ENCODE data around the gene DENND4B. TPM values are rescaled to one million over a fixed set of nuclear protein-coding genes. Genes with fewer than 3 reads are reported as not detected.

The DENND4B gene, protein sequence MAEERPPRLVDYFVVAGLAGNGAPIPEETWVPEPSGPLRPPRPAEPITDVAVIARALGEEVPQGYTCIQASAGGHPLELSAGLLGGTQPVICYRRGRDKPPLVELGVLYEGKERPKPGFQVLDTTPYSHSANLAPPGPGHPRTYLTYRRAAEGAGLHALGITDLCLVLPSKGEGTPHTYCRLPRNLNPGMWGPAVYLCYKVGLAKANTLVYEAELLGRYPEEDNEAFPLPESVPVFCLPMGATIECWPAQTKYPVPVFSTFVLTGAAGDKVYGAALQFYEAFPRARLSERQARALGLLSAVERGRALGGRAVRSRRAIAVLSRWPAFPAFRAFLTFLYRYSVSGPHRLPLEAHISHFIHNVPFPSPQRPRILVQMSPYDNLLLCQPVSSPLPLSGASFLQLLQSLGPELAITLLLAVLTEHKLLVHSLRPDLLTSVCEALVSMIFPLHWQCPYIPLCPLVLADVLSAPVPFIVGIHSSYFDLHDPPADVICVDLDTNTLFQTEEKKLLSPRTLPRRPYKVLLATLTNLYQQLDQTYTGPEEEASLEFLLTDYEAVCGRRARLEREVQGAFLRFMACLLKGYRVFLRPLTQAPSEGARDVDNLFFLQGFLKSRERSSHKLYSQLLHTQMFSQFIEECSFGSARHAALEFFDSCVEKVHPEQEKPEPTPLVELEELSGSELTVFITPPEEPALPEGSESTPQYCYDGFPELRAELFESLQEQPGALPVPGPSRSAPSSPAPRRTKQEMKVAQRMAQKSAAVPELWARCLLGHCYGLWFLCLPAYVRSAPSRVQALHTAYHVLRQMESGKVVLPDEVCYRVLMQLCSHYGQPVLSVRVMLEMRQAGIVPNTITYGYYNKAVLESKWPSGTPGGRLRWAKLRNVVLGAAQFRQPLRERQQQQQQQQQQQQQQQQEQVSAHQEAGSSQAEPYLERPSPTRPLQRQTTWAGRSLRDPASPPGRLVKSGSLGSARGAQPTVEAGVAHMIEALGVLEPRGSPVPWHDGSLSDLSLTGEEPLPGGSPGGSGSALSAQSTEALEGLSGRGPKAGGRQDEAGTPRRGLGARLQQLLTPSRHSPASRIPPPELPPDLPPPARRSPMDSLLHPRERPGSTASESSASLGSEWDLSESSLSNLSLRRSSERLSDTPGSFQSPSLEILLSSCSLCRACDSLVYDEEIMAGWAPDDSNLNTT (N-terminal part only)
- total RNA-seq (2014; rRNA removed; shearing (Covaris generic); ENCODE audit: low replicate concordance): 39.6 and 65.2 TPM in 2 replicates

- no peaks in the 10 kb centered on the region for H3K27me3 ChIP-seq (ENCODE audit: low read length)
- H3K27ac ChIP-seq (ENCODE audit: low read length): peak within 1 kb of the TSS; percentile 96
- peaks cover 32% of the 10 kb centered on the region for H3K79me2 ChIP-seq (ENCODE audit: low read length)
- peaks cover 37% of the 10 kb centered on the region for H3K4me1 ChIP-seq (ENCODE audit: low read length)
- H3K9ac ChIP-seq (ENCODE audit: low read length): peak within 1 kb of the TSS; percentile 94
- no peaks in the 10 kb centered on the region for H4K20me1 ChIP-seq (ENCODE audit: insufficient read depth, low read depth, low read length)
- H2AFZ ChIP-seq (ENCODE audit: low read length): no peak within 1 kb of the TSS
- H3K9me3 ChIP-seq (ENCODE audit: low read length): no peaks in the 10 kb centered on the region
- peak; percentile 93 for DNase-seq
- H3K4me2 ChIP-seq (ENCODE audit: low read depth, low read length, poor library complexity, severe bottlenecking): peak within 1 kb of the TSS; percentile 98
- peak within 1 kb of the TSS; percentile 78 for H3K4me3 ChIP-seq (ENCODE audit: low read length)
- peaks cover 15% of the 10 kb centered on the region for H3K36me3 ChIP-seq (ENCODE audit: insufficient read depth, low read length)
- H3K9me2 ChIP-seq (replicated peaks; ENCODE audit: insufficient read depth, low read length): no peaks in the 10 kb centered on the region
Measured at GRCh38 chr1:153946622-153947241, at the start of gene DENND4B. Gene DENND4B, minus strand, starts transcription at chr1:153946718. Its CDS starts 2,344 bp downstream, at chr1:153944374.

DNA sequence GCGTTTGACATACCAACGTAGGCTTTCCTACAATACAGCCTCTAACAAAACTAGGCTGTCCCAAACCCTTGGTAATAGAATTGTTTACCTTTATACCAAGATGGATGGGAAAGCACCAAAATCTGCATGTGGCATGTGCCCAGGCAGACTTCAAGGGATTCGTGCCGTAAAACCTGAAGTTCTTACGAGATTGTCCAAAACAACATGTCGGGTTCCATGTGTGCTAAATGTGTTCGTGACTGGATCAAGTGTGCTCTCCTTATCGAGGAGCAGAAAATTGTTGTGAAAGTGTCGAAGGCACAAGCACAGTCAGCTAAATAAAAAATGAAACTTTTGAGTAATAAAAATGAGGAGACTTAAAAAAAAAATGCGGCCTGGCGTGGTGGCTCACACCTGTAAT, 49.1 kb upstream of the DENND4B start:
- Histone ChIP-seq H3K4me3 (ENCODE audit: low read length) (no peak overlapping the region), H3K4me1 (ENCODE audit: low read length) (peaks cover 16% of the 10 kb centered on the region), H3K9me2 (replicated peaks; ENCODE audit: insufficient read depth, low read length) (no peaks in the 10 kb centered on the region), H4K20me1 (ENCODE audit: insufficient read depth, low read depth, low read length) (peaks cover 13% of the 10 kb centered on the region), H3K36me3 (ENCODE audit: insufficient read depth, low read length) (peaks cover 22% of the 10 kb centered on the region), H2AFZ (ENCODE audit: low read length) (no peak overlapping the region), H3K79me2 (ENCODE audit: low read length) (peaks cover 15% of the 10 kb centered on the region), H3K9ac (ENCODE audit: low read length) (no peak overlapping the region), H3K27me3 (ENCODE audit: low read length) (no peaks in the 10 kb centered on the region), H3K27ac (ENCODE audit: low read length) (no peak overlapping the region), H3K9me3 (ENCODE audit: low read length) (no peaks in the 10 kb centered on the region), H3K4me2 (ENCODE audit: low read depth, low read length, poor library complexity, severe bottlenecking) (no peak overlapping the region)
- DNase-seq: peak; percentile 49

GRCh38 chr1:153995202-153995601, 48.7 kb upstream of the DENND4B start:
- Histone ChIP-seq H3K4me1 (ENCODE audit: low read length) (peaks cover 18% of the 10 kb centered on the region), H2AFZ (ENCODE audit: low read length) (no peak overlapping the region), H3K9me2 (replicated peaks; ENCODE audit: insufficient read depth, low read length) (no peaks in the 10 kb centered on the region), H3K27me3 (ENCODE audit: low read length) (no peaks in the 10 kb centered on the region), H3K27ac (ENCODE audit: low read length) (no peak overlapping the region), H3K4me3 (ENCODE audit: low read length) (no peak overlapping the region), H3K36me3 (ENCODE audit: insufficient read depth, low read length) (peaks cover 22% of the 10 kb centered on the region), H4K20me1 (ENCODE audit: insufficient read depth, low read depth, low read length) (peaks cover 13% of the 10 kb centered on the region), H3K9me3 (ENCODE audit: low read length) (no peaks in the 10 kb centered on the region), H3K4me2 (ENCODE audit: low read depth, low read length, poor library complexity, severe bottlenecking) (no peak overlapping the region), H3K9ac (ENCODE audit: low read length) (no peak overlapping the region), H3K79me2 (ENCODE audit: low read length) (peaks cover 15% of the 10 kb centered on the region)
- DNase-seq: peak; percentile 53

- Histone ChIP-seq H2AFZ (ENCODE audit: low read length) (no peak overlapping the region), H3K9me3 (ENCODE audit: low read length) (no peaks in the 10 kb centered on the region), H3K4me3 (ENCODE audit: low read length) (peak overlapping the region; percentile 78), H3K79me2 (ENCODE audit: low read length) (peaks cover 15% of the 10 kb centered on the region), H3K27ac (ENCODE audit: low read length) (peak overlapping the region; percentile 60), H3K4me2 (ENCODE audit: low read depth, low read length, poor library complexity, severe bottlenecking) (peak overlapping the region; percentile 76), H3K27me3 (ENCODE audit: low read length) (no peaks in the 10 kb centered on the region), H3K9me2 (replicated peaks; ENCODE audit: insufficient read depth, low read length) (no peaks in the 10 kb centered on the region), H3K9ac (ENCODE audit: low read length) (peak overlapping the region; percentile 90), H4K20me1 (ENCODE audit: insufficient read depth, low read depth, low read length) (peaks cover 13% of the 10 kb centered on the region), H3K4me1 (ENCODE audit: low read length) (peaks cover 30% of the 10 kb centered on the region), H3K36me3 (ENCODE audit: insufficient read depth, low read length) (peaks cover 22% of the 10 kb centered on the region)
- DNase-seq: no peak
Measured at GRCh38 chr1:153991806-153992205, 45.3 kb upstream of the DENND4B start.

DNA sequence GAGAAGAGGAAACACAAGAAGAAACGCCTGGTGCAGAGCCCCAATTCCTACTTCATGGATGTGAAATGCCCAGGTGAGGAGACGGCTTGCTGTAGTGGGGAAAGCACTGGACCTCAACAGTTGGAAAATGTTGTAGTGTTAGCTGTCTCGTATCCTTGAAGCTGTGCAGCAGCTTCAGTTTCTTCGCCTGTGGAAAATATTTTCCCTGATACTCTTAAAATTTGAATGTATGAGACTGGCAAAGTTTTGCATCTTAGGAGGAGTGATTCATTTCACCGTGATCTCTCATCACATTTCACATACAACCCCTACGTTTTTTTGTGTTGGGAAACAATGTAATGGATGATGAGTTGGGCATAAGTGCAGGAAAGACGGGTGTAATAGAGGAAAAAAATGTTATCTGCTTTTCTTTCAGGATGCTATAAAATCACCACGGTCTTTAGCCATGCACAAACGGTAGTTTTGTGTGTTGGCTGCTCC, 44.7 kb upstream of the DENND4B start:
- Histone ChIP-seq H3K9me2 (replicated peaks; ENCODE audit: insufficient read depth, low read length) (no peaks in the 10 kb centered on the region), H3K36me3 (ENCODE audit: insufficient read depth, low read length) (peaks cover 22% of the 10 kb centered on the region), H3K27ac (ENCODE audit: low read length) (peak overlapping the region; percentile 60), H3K4me1 (ENCODE audit: low read length) (peaks cover 34% of the 10 kb centered on the region), H3K27me3 (ENCODE audit: low read length) (no peaks in the 10 kb centered on the region), H2AFZ (ENCODE audit: low read length) (no peak overlapping the region), H4K20me1 (ENCODE audit: insufficient read depth, low read depth, low read length) (peaks cover 13% of the 10 kb centered on the region), H3K4me3 (ENCODE audit: low read length) (peak overlapping the region; percentile 78), H3K9me3 (ENCODE audit: low read length) (no peaks in the 10 kb centered on the region), H3K79me2 (ENCODE audit: low read length) (peaks cover 15% of the 10 kb centered on the region), H3K9ac (ENCODE audit: low read length) (peak overlapping the region; percentile 90), H3K4me2 (ENCODE audit: low read depth, low read length, poor library complexity, severe bottlenecking) (peak overlapping the region; percentile 76)
- peak; percentile 44 for DNase-seq

DNA sequence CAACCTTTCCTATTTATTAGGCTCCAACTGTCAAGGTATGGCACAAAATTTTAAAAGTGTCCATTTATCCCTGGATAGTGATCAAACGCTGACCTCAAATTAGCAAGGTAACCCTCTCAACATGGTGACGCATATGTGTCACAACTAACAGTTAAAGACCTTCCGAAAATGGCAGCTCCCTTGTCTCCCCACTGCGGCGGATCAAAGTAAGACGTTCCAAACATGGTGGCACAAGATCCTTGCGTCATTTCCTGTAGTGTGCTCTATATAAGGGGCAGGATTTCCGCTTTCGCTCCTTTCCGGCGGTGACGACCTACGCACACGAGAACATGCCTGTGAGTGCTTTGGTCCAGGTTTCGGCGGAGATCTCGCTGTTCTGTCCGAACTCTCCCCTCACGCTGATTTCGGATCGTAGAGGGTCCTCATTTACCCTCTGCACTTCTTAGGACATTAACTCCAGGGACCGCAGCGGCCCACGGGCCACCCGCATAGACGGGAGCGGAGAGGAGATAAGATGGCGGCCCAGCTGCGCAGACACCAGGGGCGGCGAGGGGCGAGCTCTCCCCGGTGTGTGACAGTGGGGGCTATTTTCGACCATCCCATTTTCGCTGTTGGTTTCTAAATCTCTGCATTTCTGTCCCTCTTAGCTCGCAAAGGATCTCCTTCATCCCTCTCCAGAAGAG, 44.1 kb upstream of the DENND4B start, which contains the start of gene RPS27:
Gene RPS27, plus strand, starts transcription at position 295 of the 683 bp plus-strand sequence. Its CDS starts 35 bp downstream, at position 330.
- H3K9ac ChIP-seq (ENCODE audit: low read length): peak within 1 kb of the TSS; percentile 90
- peaks cover 13% of the 10 kb centered on the region for H4K20me1 ChIP-seq (ENCODE audit: insufficient read depth, low read depth, low read length)
- H3K27me3 ChIP-seq (ENCODE audit: low read length): no peaks in the 10 kb centered on the region
- peaks cover 15% of the 10 kb centered on the region for H3K79me2 ChIP-seq (ENCODE audit: low read length)
- H3K4me3 ChIP-seq (ENCODE audit: low read length): peak within 1 kb of the TSS; percentile 78
- no peaks in the 10 kb centered on the region for H3K9me2 ChIP-seq (replicated peaks; ENCODE audit: insufficient read depth, low read length)
- H3K27ac ChIP-seq (ENCODE audit: low read length): peak within 1 kb of the TSS; percentile 60
- peak within 1 kb of the TSS; percentile 76 for H3K4me2 ChIP-seq (ENCODE audit: low read depth, low read length, poor library complexity, severe bottlenecking)
- no peaks in the 10 kb centered on the region for H3K9me3 ChIP-seq (ENCODE audit: low read length)
- peaks cover 22% of the 10 kb centered on the region for H3K36me3 ChIP-seq (ENCODE audit: insufficient read depth, low read length)
- peaks cover 39% of the 10 kb centered on the region for H3K4me1 ChIP-seq (ENCODE audit: low read length)
- peak within 1 kb of the TSS; percentile 29 for H2AFZ ChIP-seq (ENCODE audit: low read length)
- peak; percentile 98 for DNase-seq

GRCh38 chr1:153987621-153988020, 41.1 kb upstream of the DENND4B start:
- H3K36me3 ChIP-seq (ENCODE audit: insufficient read depth, low read length): peaks cover 17% of the 10 kb centered on the region
- H3K4me1 ChIP-seq (ENCODE audit: low read length): peaks cover 51% of the 10 kb centered on the region
- H3K9me3 ChIP-seq (ENCODE audit: low read length): no peaks in the 10 kb centered on the region
- H3K27me3 ChIP-seq (ENCODE audit: low read length): no peaks in the 10 kb centered on the region
- H3K79me2 ChIP-seq (ENCODE audit: low read length): peaks cover 15% of the 10 kb centered on the region
- no peaks in the 10 kb centered on the region for H3K9me2 ChIP-seq (replicated peaks; ENCODE audit: insufficient read depth, low read length)
- DNase-seq: no peak
- H3K9ac ChIP-seq (ENCODE audit: low read length): peak overlapping the region; percentile 14; the same call in 1 of the 2 replicates
- peaks cover 10% of the 10 kb centered on the region for H4K20me1 ChIP-seq (ENCODE audit: insufficient read depth, low read depth, low read length)
- H3K4me2 ChIP-seq (ENCODE audit: low read depth, low read length, poor library complexity, severe bottlenecking): peak overlapping the region; percentile 84
- peak overlapping the region; percentile 48; the same call in 1 of the 2 replicates for H3K27ac ChIP-seq (ENCODE audit: low read length)
- no peak overlapping the region for H2AFZ ChIP-seq (ENCODE audit: low read length)
- no peak overlapping the region for H3K4me3 ChIP-seq (ENCODE audit: low read length)

Measured in Karpas-422 (cell line).